ENCODE data around the gene CBR1. TPM values are rescaled to one million over a fixed set of nuclear protein-coding genes. Genes with fewer than 3 reads are reported as not detected.

The CBR1 gene
- total RNA-seq (2021; ENCODE audit: unreplicated experiment), result 27.8 TPM
- 71.7 TPM for polyA plus RNA-seq (2012; ENCODE audit: insufficient read length)
- Bru-seq, nascent RNA, result percentile 62 among the genes with signal in this experiment
- percentile 66 among the genes with signal in this experiment for BruChase-seq, experiment 1, labeled RNA remaining after a 2-hour chase
- percentile 80 among the genes with signal in this experiment for BruChase-seq, experiment 2, labeled RNA remaining after a 6-hour chase
- long read RNA-seq, transcript CBR1-201 (3 exons, 1,293 nt), result major isoform, 69 of 74 reads
- long read RNA-seq, partial matches to known transcripts, result 1 of 74 reads
- long read RNA-seq, other reads (novel, unspliced or antisense), result 4 of 74 reads

DNA sequence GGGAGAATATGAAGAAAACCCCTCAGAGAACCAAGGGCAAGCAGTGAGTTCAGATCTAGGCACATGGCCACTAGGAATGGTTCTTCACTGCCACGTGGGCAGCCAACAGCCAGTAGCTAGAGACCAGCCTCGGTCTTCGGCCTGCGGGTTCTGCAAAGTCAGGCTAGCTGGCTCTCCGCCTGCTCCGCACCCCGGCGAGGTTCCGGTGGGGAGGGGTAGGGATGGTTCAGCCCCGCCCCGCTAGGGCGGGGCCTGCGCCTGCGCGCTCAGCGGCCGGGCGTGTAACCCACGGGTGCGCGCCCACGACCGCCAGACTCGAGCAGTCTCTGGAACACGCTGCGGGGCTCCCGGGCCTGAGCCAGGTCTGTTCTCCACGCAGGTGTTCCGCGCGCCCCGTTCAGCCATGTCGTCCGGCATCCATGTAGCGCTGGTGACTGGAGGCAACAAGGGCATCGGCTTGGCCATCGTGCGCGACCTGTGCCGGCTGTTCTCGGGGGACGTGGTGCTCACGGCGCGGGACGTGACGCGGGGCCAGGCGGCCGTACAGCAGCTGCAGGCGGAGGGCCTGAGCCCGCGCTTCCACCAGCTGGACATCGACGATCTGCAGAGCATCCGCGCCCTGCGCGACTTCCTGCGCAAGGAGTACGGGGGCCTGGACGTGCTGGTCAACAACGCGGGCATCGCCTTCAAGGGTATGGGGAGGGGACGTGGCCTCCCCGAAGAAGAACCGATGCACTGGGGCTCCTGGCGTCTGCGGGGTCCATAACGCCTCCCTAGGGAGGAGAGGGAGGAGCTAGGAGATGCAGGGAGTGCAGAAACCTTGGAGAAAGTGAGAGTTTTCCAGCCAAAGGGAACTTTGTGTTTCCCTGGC is at the start of gene CBR1:
CBR1 (plus strand) TSS at position 312 of the 871 bp plus-strand sequence; CDS start at position 404, 92 bp downstream.
- TF ChIP-seq, protein P1, sequence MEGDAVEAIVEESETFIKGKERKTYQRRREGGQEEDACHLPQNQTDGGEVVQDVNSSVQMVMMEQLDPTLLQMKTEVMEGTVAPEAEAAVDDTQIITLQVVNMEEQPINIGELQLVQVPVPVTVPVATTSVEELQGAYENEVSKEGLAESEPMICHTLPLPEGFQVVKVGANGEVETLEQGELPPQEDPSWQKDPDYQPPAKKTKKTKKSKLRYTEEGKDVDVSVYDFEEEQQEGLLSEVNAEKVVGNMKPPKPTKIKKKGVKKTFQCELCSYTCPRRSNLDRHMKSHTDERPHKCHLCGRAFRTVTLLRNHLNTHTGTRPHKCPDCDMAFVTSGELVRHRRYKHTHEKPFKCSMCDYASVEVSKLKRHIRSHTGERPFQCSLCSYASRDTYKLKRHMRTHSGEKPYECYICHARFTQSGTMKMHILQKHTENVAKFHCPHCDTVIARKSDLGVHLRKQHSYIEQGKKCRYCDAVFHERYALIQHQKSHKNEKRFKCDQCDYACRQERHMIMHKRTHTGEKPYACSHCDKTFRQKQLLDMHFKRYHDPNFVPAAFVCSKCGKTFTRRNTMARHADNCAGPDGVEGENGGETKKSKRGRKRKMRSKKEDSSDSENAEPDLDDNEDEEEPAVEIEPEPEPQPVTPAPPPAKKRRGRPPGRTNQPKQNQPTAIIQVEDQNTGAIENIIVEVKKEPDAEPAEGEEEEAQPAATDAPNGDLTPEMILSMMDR (IDR thresholded peaks at IDR 0.05), result no peak
- TF ChIP-seq, protein P2, sequence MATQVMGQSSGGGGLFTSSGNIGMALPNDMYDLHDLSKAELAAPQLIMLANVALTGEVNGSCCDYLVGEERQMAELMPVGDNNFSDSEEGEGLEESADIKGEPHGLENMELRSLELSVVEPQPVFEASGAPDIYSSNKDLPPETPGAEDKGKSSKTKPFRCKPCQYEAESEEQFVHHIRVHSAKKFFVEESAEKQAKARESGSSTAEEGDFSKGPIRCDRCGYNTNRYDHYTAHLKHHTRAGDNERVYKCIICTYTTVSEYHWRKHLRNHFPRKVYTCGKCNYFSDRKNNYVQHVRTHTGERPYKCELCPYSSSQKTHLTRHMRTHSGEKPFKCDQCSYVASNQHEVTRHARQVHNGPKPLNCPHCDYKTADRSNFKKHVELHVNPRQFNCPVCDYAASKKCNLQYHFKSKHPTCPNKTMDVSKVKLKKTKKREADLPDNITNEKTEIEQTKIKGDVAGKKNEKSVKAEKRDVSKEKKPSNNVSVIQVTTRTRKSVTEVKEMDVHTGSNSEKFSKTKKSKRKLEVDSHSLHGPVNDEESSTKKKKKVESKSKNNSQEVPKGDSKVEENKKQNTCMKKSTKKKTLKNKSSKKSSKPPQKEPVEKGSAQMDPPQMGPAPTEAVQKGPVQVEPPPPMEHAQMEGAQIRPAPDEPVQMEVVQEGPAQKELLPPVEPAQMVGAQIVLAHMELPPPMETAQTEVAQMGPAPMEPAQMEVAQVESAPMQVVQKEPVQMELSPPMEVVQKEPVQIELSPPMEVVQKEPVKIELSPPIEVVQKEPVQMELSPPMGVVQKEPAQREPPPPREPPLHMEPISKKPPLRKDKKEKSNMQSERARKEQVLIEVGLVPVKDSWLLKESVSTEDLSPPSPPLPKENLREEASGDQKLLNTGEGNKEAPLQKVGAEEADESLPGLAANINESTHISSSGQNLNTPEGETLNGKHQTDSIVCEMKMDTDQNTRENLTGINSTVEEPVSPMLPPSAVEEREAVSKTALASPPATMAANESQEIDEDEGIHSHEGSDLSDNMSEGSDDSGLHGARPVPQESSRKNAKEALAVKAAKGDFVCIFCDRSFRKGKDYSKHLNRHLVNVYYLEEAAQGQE (IDR thresholded peaks at IDR 0.05; ENCODE audit: insufficient read depth in 1 of 2, low read depth in 2 of 2, low read length in 1 of 2), result no peak
- no peak for TF ChIP-seq SIN3A (IDR thresholded peaks at IDR 0.05; ENCODE audit: borderline replicate concordance, insufficient read depth, low read depth, low read length)
- TF ChIP-seq TCF7L2 (IDR thresholded peaks at IDR 0.05; ENCODE audit: low read depth, low read length), result peak; percentile 18; the same call in 1 of the 2 replicates
- peak; percentile 59 for TF ChIP-seq POLR2AphosphoS5 (IDR thresholded peaks at IDR 0.05; ENCODE audit: low read depth, low read length)
- Histone ChIP-seq H3K27ac (ENCODE audit: low read length) (peak within 1 kb of the TSS; percentile 84), H3K4me3 (ENCODE audit: low read depth in 2 of 2, low read length in 2 of 2) (peak within 1 kb of the TSS; percentile 54 to 70), H3K27me3 (ENCODE audit: control insufficient read depth, insufficient read depth, low read length) (no peaks in the 10 kb centered on the region), H3K36me3 (ENCODE audit: control insufficient read depth, insufficient read depth, low read length) (no peaks in the 10 kb centered on the region), H3K9me3 (ENCODE audit: control insufficient read depth, insufficient read depth, low read depth, low read length) (peaks cover 17% of the 10 kb centered on the region), H3K4me1 (ENCODE audit: control insufficient read depth, insufficient read depth, low read length) (no peaks in the 10 kb centered on the region)
- POLR2A ChIA-PET, result interaction anchor here (1.0 kb wide), 1 partner anchor 10 kb away, joined by 5 read pairs; no protein-coding TSS in a partner anchor
- peak; percentile 98 for ATAC-seq
- no peak for DNase-seq (ENCODE audit: low read depth, low spot score)
- BruUV-seq (replicated peaks), result no TSS peak
- in situ Hi-C loops (cut with HindIII; ENCODE audit: low pct_unique_long_range_greater_than_20kb, low sequenced_read_pairs), result no loop called here
- intact Hi-C loops (cut with micrococcal nuclease; ENCODE audit: unreplicated experiment), result no loop called here
- CTCF ChIA-PET, result no interaction called here

DNA sequence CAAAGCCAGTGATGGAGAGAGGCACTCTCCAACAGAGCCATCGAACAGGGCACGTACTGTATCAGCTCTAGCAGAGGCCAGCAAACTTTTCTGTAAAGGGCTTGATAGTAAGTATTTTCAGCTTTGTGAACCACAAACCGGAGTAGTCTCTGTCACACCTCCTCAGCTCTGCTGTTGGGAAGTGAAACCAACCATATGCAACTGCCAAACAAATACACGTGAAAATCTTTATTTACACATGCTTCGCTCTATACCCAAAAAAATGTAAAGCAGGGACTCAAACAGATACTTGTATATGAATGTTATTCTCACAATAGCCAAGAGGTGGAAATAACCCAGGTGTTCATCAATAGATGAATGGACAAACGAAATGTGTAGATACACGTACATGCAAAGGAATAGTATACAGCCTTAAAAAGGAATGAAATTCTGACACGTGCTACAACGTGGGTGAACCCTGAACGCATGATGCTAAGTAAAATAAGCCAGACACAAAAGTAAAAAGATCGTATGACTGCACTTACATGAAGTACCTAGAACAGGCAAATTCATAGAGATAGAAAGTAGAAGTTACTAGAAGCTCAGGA is 48.5 kb upstream of the CBR1 start:
- no TSS peak for BruUV-seq (replicated peaks)
- intact Hi-C loops (cut with micrococcal nuclease; ENCODE audit: unreplicated experiment), result loop anchor here (10.0 kb wide), 1 partner anchor 77 kb away; no protein-coding TSS in a partner anchor
- Histone ChIP-seq H3K36me3 (ENCODE audit: control insufficient read depth, insufficient read depth, low read length) (no peaks in the 10 kb centered on the region), H3K4me1 (ENCODE audit: control insufficient read depth, insufficient read depth, low read length) (no peaks in the 10 kb centered on the region), H3K27ac (ENCODE audit: low read length) (no peak overlapping the region), H3K4me3 (ENCODE audit: low read depth in 2 of 2, low read length in 2 of 2) (no peak overlapping the region), H3K9me3 (ENCODE audit: control insufficient read depth, insufficient read depth, low read depth, low read length) (no peaks in the 10 kb centered on the region), H3K27me3 (ENCODE audit: control insufficient read depth, insufficient read depth, low read length) (no peaks in the 10 kb centered on the region)
- ChIA-PET CTCF (no interaction called here), POLR2A (interaction anchor here (0.7 kb wide), 1 partner anchor 140 kb away, joined by 4 read pairs; no protein-coding TSS in a partner anchor)
- in situ Hi-C loops (cut with HindIII; ENCODE audit: low pct_unique_long_range_greater_than_20kb, low sequenced_read_pairs), result no loop called here
- DNase-seq (ENCODE audit: low read depth, low spot score) (no peak), ATAC-seq (no peak)
- TF ChIP-seq POLR2AphosphoS5 (IDR thresholded peaks at IDR 0.05; ENCODE audit: low read depth, low read length), result no peak
- TF ChIP-seq, protein P2 (IDR thresholded peaks at IDR 0.05; ENCODE audit: insufficient read depth in 1 of 2, low read depth in 2 of 2, low read length in 1 of 2), result no peak
- TF ChIP-seq SIN3A (IDR thresholded peaks at IDR 0.05; ENCODE audit: borderline replicate concordance, insufficient read depth, low read depth, low read length), result no peak
- TF ChIP-seq, protein P1 (IDR thresholded peaks at IDR 0.05), result no peak
- TF ChIP-seq TCF7L2 (IDR thresholded peaks at IDR 0.05; ENCODE audit: low read depth, low read length), result no peak

All from Panc1 (cell line).